Measurements from ENCODE around the gene PKN1. TPM values are rescaled to one million over a fixed set of nuclear protein-coding genes. Genes with fewer than 3 reads are reported as not detected.

The PKN1 gene
- polyA plus RNA-seq (0.62 to 1.1 TPM (median 0.79 TPM) in 3 replicates), polyA minus RNA-seq (1.9 to 5.7 TPM (median 3.1 TPM) in 3 replicates)
- 3.2 TPM for polyA plus RNA-seq (2011; ENCODE audit: low read depth)
- polyA plus RNA-seq (2011; cell fraction: cytosol; rRNA removed) = 0.55 and 1.1 TPM in 2 replicates
- polyA plus RNA-seq (2011; cell fraction: nucleus; rRNA removed) = 0.62 and 1.0 TPM in 2 replicates
- 1.8 and 2.2 TPM in 2 replicates for polyA plus RNA-seq (2012; ENCODE audit: low replicate concordance)
- polyA minus RNA-seq (2011; cell fraction: cytosol; rRNA and poly(A)+ RNA removed) = 3.8 TPM
- 0.95 and 1.2 TPM in 2 replicates for polyA minus RNA-seq (2011; cell fraction: nucleus; rRNA and poly(A)+ RNA removed)

DNA sequence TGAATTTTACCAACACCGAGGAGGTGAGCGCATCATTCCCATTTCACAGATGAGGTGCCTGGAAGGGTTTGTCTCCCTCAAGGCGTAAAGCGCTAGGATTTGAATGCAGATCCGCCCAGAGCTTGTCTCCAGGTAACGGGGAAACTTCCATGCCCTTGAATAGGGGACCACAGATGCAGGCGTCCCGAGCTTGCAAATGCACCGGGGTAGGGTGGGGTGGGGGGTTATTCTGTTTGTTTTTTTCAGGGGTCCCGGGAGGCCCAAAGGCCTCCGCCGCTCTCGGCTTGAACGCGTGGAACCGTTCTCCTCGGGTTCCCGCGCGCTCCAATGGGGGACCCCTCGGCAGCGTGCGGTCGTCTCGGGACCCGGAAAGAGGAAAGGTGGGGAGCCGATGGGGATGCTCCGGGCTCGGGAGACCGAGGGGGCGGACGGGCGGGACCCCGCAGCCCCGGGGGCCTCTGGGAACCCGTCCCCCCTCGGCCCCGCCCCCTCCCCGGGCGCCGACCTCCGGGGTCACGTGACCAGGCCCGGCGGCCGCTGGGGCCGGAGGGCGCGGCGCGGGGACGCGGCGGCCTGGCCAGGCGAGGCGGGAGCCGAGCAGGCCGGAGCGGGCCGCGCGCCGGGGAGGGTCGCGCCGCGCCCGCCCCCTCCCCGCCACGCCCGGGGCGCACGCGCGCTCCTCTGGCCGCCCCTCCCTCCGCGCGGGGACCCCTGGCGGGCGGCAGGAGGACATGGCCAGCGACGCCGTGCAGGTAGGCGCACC is at the start of gene PKN1:
Gene PKN1, plus strand, starts transcription at position 516 of the 763 bp plus-strand sequence. Its CDS starts 216 bp downstream, at position 732.
- dilution Hi-C loops (cut with MboI; ENCODE audit: extremely low pct_ligation_motif_present, low sequenced_read_pairs) = no loop called here
- Histone ChIP-seq H3K79me2 (ENCODE audit: control insufficient read depth, insufficient read depth, low read length) (no peaks in the 10 kb centered on the region), H2AFZ (ENCODE audit: control insufficient read depth, low read length) (no peak within 1 kb of the TSS), H3K9me3 (ENCODE audit: control insufficient read depth, low read depth, low read length) (no peaks in the 10 kb centered on the region), H3K9me1 (ENCODE audit: control insufficient read depth, extremely low read depth, insufficient read depth, low read length) (no peaks in the 10 kb centered on the region), H3K27ac (ENCODE audit: control insufficient read depth, insufficient read depth, low read length) (no peak within 1 kb of the TSS), H4K20me1 (ENCODE audit: control insufficient read depth, extremely low read depth, insufficient read depth, low read length) (no peaks in the 10 kb centered on the region), H3K36me3 (ENCODE audit: control insufficient read depth in 2 of 2, extremely low read depth in 1 of 2, insufficient read depth in 2 of 2, low read length in 2 of 2) (no peaks in the 10 kb centered on the region), H3K4me3 (ENCODE audit: control insufficient read depth in 2 of 3, extremely low read depth in 1 of 3, insufficient read depth in 2 of 3, low read depth in 1 of 3, low read length in 3 of 3) (peak within 1 kb of the TSS; percentile 13 to 44 (median 26)), H3K4me1 (ENCODE audit: control insufficient read depth, extremely low read depth, insufficient read depth, low read length) (no peaks in the 10 kb centered on the region), H3K27me3 (ENCODE audit: control insufficient read depth, extremely low read depth, insufficient read depth, low read length) (peaks cover 23% of the 10 kb centered on the region), H3K9ac (ENCODE audit: control insufficient read depth, extremely low read depth, insufficient read depth, low read length) (no peak within 1 kb of the TSS), H3K4me2 (ENCODE audit: control insufficient read depth, extremely low read depth, insufficient read depth, low read depth, low read length) (peak within 1 kb of the TSS; percentile 27)
- no peak for DNase-seq (ENCODE audit: low read depth, low spot score)
- TF ChIP-seq, protein P1, sequence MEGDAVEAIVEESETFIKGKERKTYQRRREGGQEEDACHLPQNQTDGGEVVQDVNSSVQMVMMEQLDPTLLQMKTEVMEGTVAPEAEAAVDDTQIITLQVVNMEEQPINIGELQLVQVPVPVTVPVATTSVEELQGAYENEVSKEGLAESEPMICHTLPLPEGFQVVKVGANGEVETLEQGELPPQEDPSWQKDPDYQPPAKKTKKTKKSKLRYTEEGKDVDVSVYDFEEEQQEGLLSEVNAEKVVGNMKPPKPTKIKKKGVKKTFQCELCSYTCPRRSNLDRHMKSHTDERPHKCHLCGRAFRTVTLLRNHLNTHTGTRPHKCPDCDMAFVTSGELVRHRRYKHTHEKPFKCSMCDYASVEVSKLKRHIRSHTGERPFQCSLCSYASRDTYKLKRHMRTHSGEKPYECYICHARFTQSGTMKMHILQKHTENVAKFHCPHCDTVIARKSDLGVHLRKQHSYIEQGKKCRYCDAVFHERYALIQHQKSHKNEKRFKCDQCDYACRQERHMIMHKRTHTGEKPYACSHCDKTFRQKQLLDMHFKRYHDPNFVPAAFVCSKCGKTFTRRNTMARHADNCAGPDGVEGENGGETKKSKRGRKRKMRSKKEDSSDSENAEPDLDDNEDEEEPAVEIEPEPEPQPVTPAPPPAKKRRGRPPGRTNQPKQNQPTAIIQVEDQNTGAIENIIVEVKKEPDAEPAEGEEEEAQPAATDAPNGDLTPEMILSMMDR (optimal IDR thresholded peaks at IDR 0.05 in 1 of 3, IDR thresholded peaks at IDR 0.05 in 1 of 3, conservative IDR thresholded peaks at IDR 0.05 in 1 of 3; ENCODE audit: extremely low read depth in 1 of 3, insufficient read depth in 2 of 3, low read length in 3 of 3) = no peak
- TF ChIP-seq EZH2 (IDR thresholded peaks at IDR 0.05; ENCODE audit: low read length) = peak; percentile 75
- no peak for FAIRE-seq

DNA sequence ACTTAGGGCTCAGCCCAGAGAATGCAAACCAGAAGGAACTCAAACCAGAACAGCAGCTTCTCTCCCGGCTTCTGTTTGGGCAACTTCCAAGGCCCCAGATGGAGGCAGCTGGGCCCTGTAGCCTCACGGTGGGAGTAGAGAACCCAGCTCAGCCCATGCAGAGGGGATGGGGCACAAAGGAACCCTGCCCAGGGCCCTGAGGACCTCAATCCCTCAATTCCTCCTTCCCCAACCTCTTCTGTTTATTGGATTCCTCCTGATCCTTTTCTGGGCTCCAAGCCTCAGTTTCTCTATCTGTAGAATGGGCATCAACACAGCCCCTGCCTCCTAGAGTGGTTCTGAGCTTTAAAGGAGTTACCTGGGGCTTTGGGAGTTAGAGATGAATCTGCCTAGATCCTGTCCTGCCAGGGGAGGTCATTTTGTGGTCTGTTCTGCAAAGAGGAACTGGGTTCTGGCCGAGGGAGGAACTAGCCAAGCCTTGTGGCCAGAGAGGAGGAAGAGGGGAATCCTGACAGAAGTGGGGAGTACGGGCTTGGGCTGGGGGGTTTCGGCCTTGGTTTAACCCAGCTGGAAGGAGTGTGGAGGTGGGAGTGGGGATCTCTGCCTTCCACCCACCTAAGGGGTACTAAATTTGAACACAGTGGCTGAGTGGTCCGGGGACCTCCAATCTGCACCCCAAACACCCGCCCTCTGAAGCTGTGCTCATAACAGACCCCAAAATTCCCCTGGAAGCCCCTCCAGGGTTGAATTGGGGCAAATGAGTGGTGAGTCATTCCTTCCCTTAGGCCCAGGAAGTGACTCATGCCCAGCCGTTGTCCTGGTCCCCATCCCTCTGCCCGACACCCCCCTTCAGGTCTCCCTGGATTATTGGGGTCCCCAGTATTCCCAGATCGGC is 49.2 kb upstream of the PKN1 start:
- FAIRE-seq (no peak), DNase-seq (ENCODE audit: low read depth, low spot score) (no peak)
- no peaks in the 10 kb centered on the region for H3K36me3 ChIP-seq (ENCODE audit: control insufficient read depth in 2 of 2, extremely low read depth in 1 of 2, insufficient read depth in 2 of 2, low read length in 2 of 2)
- dilution Hi-C loops (cut with MboI; ENCODE audit: extremely low pct_ligation_motif_present, low sequenced_read_pairs) = no loop called here
- H4K20me1 ChIP-seq (ENCODE audit: control insufficient read depth, extremely low read depth, insufficient read depth, low read length) = no peaks in the 10 kb centered on the region
- H3K4me3 ChIP-seq (ENCODE audit: control insufficient read depth in 2 of 3, extremely low read depth in 1 of 3, insufficient read depth in 2 of 3, low read depth in 1 of 3, low read length in 3 of 3) = peak overlapping the region in 2 of 3 experiments; percentile 13 to 15
- peak overlapping the region; percentile 9 for H3K9ac ChIP-seq (ENCODE audit: control insufficient read depth, extremely low read depth, insufficient read depth, low read length)
- H3K4me2 ChIP-seq (ENCODE audit: control insufficient read depth, extremely low read depth, insufficient read depth, low read depth, low read length) = peak overlapping the region; percentile 58
- H3K9me1 ChIP-seq (ENCODE audit: control insufficient read depth, extremely low read depth, insufficient read depth, low read length) = no peaks in the 10 kb centered on the region
- peaks cover 22% of the 10 kb centered on the region for H3K4me1 ChIP-seq (ENCODE audit: control insufficient read depth, extremely low read depth, insufficient read depth, low read length)
- H3K27me3 ChIP-seq (ENCODE audit: control insufficient read depth, extremely low read depth, insufficient read depth, low read length) = no peaks in the 10 kb centered on the region
- peaks cover 25% of the 10 kb centered on the region for H3K79me2 ChIP-seq (ENCODE audit: control insufficient read depth, insufficient read depth, low read length)
- H3K9me3 ChIP-seq (ENCODE audit: control insufficient read depth, low read depth, low read length) = no peaks in the 10 kb centered on the region
- no peak for TF ChIP-seq EZH2 (IDR thresholded peaks at IDR 0.05; ENCODE audit: low read length)
- TF ChIP-seq, protein P1 (optimal IDR thresholded peaks at IDR 0.05 in 1 of 3, IDR thresholded peaks at IDR 0.05 in 1 of 3, conservative IDR thresholded peaks at IDR 0.05 in 1 of 3; ENCODE audit: extremely low read depth in 1 of 3, insufficient read depth in 2 of 3, low read length in 3 of 3) = no peak
- H3K27ac ChIP-seq (ENCODE audit: control insufficient read depth, insufficient read depth, low read length) = peak overlapping the region; percentile 58
- H2AFZ ChIP-seq (ENCODE audit: control insufficient read depth, low read length) = no peak overlapping the region
